GM21526 (cell line): ENCODE measurements around the gene PCED1B.
"Not testable (repeated sequence)": the region's sequence is repeated elsewhere in the genome, so short reads cannot be mapped to it uniquely, and the experiment has no call there.

Experiments
- ATAC-seq: cut with Tn5 transposase; IDR thresholded peaks from one replicate; pipeline ENCODE4 v1.9.1; 2021; ENCODE audit warnings: moderate library complexity; ENCODE audit not compliant: unreplicated experiment, low FRiP score

PCED1B gene

GRCh38 chr12:47268501-47269454, 189.4 kb downstream of the PCED1B start:
- ATAC-seq, result peak; percentile 78

GRCh38 chr12:47269916-47270315, 190.5 kb downstream of the PCED1B start:
- ATAC-seq, result no peak

- ATAC-seq, result no peak
Observed at GRCh38 chr12:47270782-47271664, 191.6 kb downstream of the PCED1B start.

GRCh38 chr12:47271800-47272239, 192.4 kb downstream of the PCED1B start:
- ATAC-seq, result no peak

GRCh38 chr12:47272412-47273190, 193.2 kb downstream of the PCED1B start:
- no peak for ATAC-seq

- no peak for ATAC-seq
Observed at GRCh38 chr12:47273191-47273626, 193.8 kb downstream of the PCED1B start.

GRCh38 chr12:47274760-47275159, 195.3 kb downstream of the PCED1B start:
- ATAC-seq, result no peak

- no peak for ATAC-seq
Observed at GRCh38 chr12:47276253-47276620, 196.8 kb downstream of the PCED1B start.

- peak; percentile 95 for ATAC-seq
Observed at GRCh38 chr12:47276621-47277309, 197.3 kb downstream of the PCED1B start.

- ATAC-seq, result no peak
Observed at GRCh38 chr12:47277972-47278448, 198.6 kb downstream of the PCED1B start.

- not testable (repeated sequence) for ATAC-seq
Observed at GRCh38 chr12:47279758-47280157, 200.3 kb downstream of the PCED1B start.

GRCh38 chr12:47280543-47281300, 201.3 kb downstream of the PCED1B start:
- no peak for ATAC-seq

GRCh38 chr12:47281667-47282171, 202.3 kb downstream of the PCED1B start:
- ATAC-seq, result no peak

- ATAC-seq, result no peak
Observed at GRCh38 chr12:47282206-47282605, 202.8 kb downstream of the PCED1B start.
